B cell (primary cell): ENCODE data around the gene CTIF. TPM values are rescaled to one million over a fixed set of nuclear protein-coding genes. Genes with fewer than 3 reads are reported as not detected.

Experiments
- ATAC-seq: fragments of 200-7000 bp; cut with Tn5 transposase; one replicate; pipeline ENCODE4 v1.10.0; 2021; ENCODE audit warnings: low read depth, mild to moderate bottlenecking, moderate number of reproducible peaks, moderate library complexity
- CTCF ChIA-PET: fragments of 350-600 bp; sonication (Branson Sonifier 250); formaldehyde crosslinking; loops from one replicate; lab custom pipeline; 2021; ENCODE audit warnings: antibody characterized with exemption, inconsistent platforms; lab: Charles Lee
- POLR2A ChIA-PET: fragments of 350-600 bp; sonication (Branson Sonifier 250); formaldehyde crosslinking; loops from one replicate; lab custom pipeline; 2021; ENCODE audit warnings: antibody characterized with exemption; lab: Charles Lee
- DNase-seq: peaks from one replicate; pipeline ENCODE4 v3.0.0; 2013
- H2AFZ ChIP-seq: 2 replicates; pipeline ENCODE4 v1.6.1; 2012; ENCODE audit warnings: mild to moderate bottlenecking, low read depth, low read length; ENCODE audit not compliant: insufficient read depth, poor library complexity, severe bottlenecking
- H3K27ac ChIP-seq, 2 donors: 1 replicate in 1 of 2; 2 replicates in 1 of 2; pipeline ENCODE4 v1.5.1; 2012 to 2013; ENCODE audit warnings: low read length in 2 of 2, mild to moderate bottlenecking in 2 of 2, moderate library complexity in 1 of 2
- H3K27me3 ChIP-seq, 4 experiments: fragments of 200-600 bp in 1 of 4; sonication (generic) in 1 of 4; replicated peaks in 1 of 4; 1 replicate in 2 of 4; 2 replicates in 2 of 4; pipeline versions ENCODE4 v1.6.1 to v1.7.0; 2013 to 2016; ENCODE audit warnings: low read length in 3 of 4, mild to moderate bottlenecking in 2 of 4, mixed read lengths in 1 of 4, moderate library complexity in 1 of 4; ENCODE audit not compliant: insufficient read depth in 4 of 4, control insufficient read depth in 3 of 4; ENCODE audit errors: control extremely low read depth in 1 of 4
- H3K36me3 ChIP-seq, 2 experiments: replicated peaks in 1 of 2; 1 replicate in 1 of 2; 2 replicates in 1 of 2; pipeline versions ENCODE4 v1.6.1 to v1.7.1; 2013; ENCODE audit warnings: low read length in 1 of 2; ENCODE audit not compliant: insufficient read depth in 2 of 2, control insufficient read depth in 1 of 2; ENCODE audit errors: control extremely low read depth in 1 of 2, extremely low read depth in 1 of 2
- H3K4me1 ChIP-seq, 2 donors: fragments of 200-600 bp in 1 of 2; sonication (generic) in 1 of 2; 1 replicate in 1 of 2; 2 replicates in 1 of 2; pipeline versions ENCODE4 v1.5.1 to v1.6.1; 2013 to 2017; ENCODE audit warnings: low read length in 2 of 2; ENCODE audit not compliant: control insufficient read depth in 2 of 2, insufficient read depth in 2 of 2
- H3K4me2 ChIP-seq: replicated peaks from 2 replicates; pipeline ENCODE3; 2012; ENCODE audit warnings: mild to moderate bottlenecking, low read depth, low read length; ENCODE audit not compliant: poor library complexity, severe bottlenecking
- H3K4me3 ChIP-seq, 5 experiments: fragments of 200-600 bp in 1 of 5; sonication (generic) in 1 of 5; 1 replicate in 3 of 5; 2 replicates in 2 of 5; pipeline versions ENCODE4 v1.5.1 to v1.7.0; 2011 to 2016; ENCODE audit warnings: low read length in 4 of 5, mild to moderate bottlenecking in 4 of 5, low read depth in 2 of 5, control low read depth in 1 of 5, moderate library complexity in 1 of 5; ENCODE audit not compliant: insufficient read depth in 1 of 5; ENCODE audit errors: control extremely low read depth in 1 of 5, extremely low read depth in 1 of 5
- H3K79me2 ChIP-seq: fragments of 200-600 bp; sonication (generic); one replicate; pipeline ENCODE4 v1.6.0; 2016; ENCODE audit warnings: low read length; ENCODE audit not compliant: control insufficient read depth, insufficient read depth
- H3K9ac ChIP-seq: fragments of 200-600 bp; sonication (generic); 2 replicates; pipeline ENCODE4 v1.6.1; 2017; ENCODE audit warnings: mild to moderate bottlenecking, low read length, moderate library complexity
- H3K9me3 ChIP-seq, 3 donors: one replicate each; pipeline versions ENCODE4 v1.6.1 to v1.7.1; 2013; ENCODE audit warnings: low read length in 2 of 3; ENCODE audit not compliant: control insufficient read depth in 2 of 3, insufficient read depth in 1 of 3; ENCODE audit errors: control extremely low read depth in 1 of 3
- H4K20me1 ChIP-seq: 2 replicates; pipeline ENCODE4 v1.6.0; 2012; ENCODE audit warnings: mild to moderate bottlenecking, low read length; ENCODE audit not compliant: insufficient read depth, control insufficient read depth, poor library complexity, severe bottlenecking
- H3K27ac Mint-ChIP-seq: one replicate; pipeline ENCODE4 v1.8.0; 2021; ENCODE audit warnings: mixed read lengths
- H3K27me3 Mint-ChIP-seq: one replicate; pipeline ENCODE4 v1.8.0; 2021; ENCODE audit warnings: mixed read lengths
- H3K4me1 Mint-ChIP-seq: one replicate; pipeline ENCODE4 v1.8.0; 2021; ENCODE audit warnings: mixed read lengths
- H3K4me3 Mint-ChIP-seq: one replicate; pipeline ENCODE4 v1.8.0; 2021; ENCODE audit warnings: mixed read lengths
- H3K9me3 Mint-ChIP-seq: one replicate; pipeline ENCODE4 v1.8.0; 2022; ENCODE audit warnings: mixed read lengths; ENCODE audit not compliant: insufficient read depth
- EZH2 ChIP-seq: IDR thresholded peaks from 2 replicates; pipeline ENCODE4 v1.6.1; 2012; ENCODE audit warnings: borderline replicate concordance, low read depth, mild to moderate bottlenecking, moderate library complexity, low read length; ENCODE audit not compliant: insufficient read depth, poor library complexity, severe bottlenecking
- WGBS: methylation state at CpG from one replicate; pipeline ENCODE4 v1.1.5; 2013; ENCODE audit warnings: missing lambda C conversion rate; ENCODE audit not compliant: insufficient coverage; 5-methylcytosine and 5-hydroxymethylcytosine counted together
- intact Hi-C: fragments of 100-400 bp; cut with micrococcal nuclease; formaldehyde crosslinking; loops from one replicate; pipeline ENCODE4 v1.10.0; 2022
- polyA plus RNA-seq: library from polyadenylated mRNA; depleted of rRNA; stranded (reverse); fragments of >200 nt; gene quantifications from 2 replicates; pipeline ENCODE4 v1.2.3, GENCODE V29; 2012
- total RNA-seq, 2 donors: library from RNA; stranded (reverse); fragments of 120-200 nt in 1 of 2; gene quantifications; 1 replicate in 1 of 2; 2 replicates in 1 of 2; pipeline versions ENCODE4 v1.2.3 to v1.2.4, GENCODE V29; 2013 to 2022
- TF ChIP-seq, protein P1 (sequence below): fragments of 200-600 bp; IDR thresholded peaks from one replicate; pipeline ENCODE4 v1.8.0; 2022; ENCODE audit warnings: antibody characterized with exemption, mild to moderate bottlenecking

The CTIF gene
- total and polyA plus RNA-seq, 2 donors (not counting 1 experiment from before 2014, with no cell fraction given) = 3.6 to 16.2 TPM

DNA sequence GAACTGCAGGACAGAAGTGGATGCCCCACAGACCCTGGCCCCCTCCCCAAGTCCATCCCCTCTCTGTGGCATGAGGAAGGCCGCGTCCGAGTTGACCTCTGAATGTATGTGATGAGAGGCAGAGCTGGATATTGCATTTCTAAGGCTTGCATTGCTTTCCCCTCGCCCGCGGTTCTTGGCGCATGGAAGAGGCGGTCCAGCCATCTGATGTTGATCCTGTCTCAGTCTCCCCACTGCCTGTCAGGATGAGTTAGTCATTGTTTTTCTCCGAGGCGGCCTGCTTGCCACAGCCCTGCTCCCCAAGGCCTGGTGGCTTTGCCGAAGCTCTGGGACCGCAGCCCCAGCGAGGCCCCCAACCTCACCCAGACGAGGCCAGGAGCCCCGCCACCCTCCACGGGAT is 323.3 kb downstream of the CTIF start:
- no peak overlapping the region for H3K4me3 ChIP-seq
- CTCF ChIA-PET = no interaction called here
- no peaks in the 10 kb centered on the region for H3K4me1 Mint-ChIP-seq
- H3K9me3 Mint-ChIP-seq = no peaks in the 10 kb centered on the region
- WGBS = over 99% methylated on average over 11 of the region's 16 CpGs
- no peak overlapping the region for H2AFZ ChIP-seq
- H3K27ac ChIP-seq = no peak overlapping the region
- no peaks in the 10 kb centered on the region for H3K79me2 ChIP-seq
- H3K27me3 ChIP-seq = no peaks in the 10 kb centered on the region
- no peak overlapping the region for H3K27ac Mint-ChIP-seq
- DNase-seq (no peak), ATAC-seq (no peak)
- no peaks in the 10 kb centered on the region for H4K20me1 ChIP-seq
- no peaks in the 10 kb centered on the region for H3K27me3 Mint-ChIP-seq
- H3K4me3 Mint-ChIP-seq = no peak overlapping the region
- H3K9me3 ChIP-seq = peaks cover 0 to 15% (median 7%) of the 10 kb centered on the region in 3 donors
- H3K4me1 ChIP-seq = no peaks in the 10 kb centered on the region
- no peaks in the 10 kb centered on the region for H3K36me3 ChIP-seq
- intact Hi-C loops = no loop called here
- no peak overlapping the region for H3K4me2 ChIP-seq
- POLR2A ChIA-PET = no interaction called here
- TF ChIP-seq EZH2 = no peak
- TF ChIP-seq, protein P1, sequence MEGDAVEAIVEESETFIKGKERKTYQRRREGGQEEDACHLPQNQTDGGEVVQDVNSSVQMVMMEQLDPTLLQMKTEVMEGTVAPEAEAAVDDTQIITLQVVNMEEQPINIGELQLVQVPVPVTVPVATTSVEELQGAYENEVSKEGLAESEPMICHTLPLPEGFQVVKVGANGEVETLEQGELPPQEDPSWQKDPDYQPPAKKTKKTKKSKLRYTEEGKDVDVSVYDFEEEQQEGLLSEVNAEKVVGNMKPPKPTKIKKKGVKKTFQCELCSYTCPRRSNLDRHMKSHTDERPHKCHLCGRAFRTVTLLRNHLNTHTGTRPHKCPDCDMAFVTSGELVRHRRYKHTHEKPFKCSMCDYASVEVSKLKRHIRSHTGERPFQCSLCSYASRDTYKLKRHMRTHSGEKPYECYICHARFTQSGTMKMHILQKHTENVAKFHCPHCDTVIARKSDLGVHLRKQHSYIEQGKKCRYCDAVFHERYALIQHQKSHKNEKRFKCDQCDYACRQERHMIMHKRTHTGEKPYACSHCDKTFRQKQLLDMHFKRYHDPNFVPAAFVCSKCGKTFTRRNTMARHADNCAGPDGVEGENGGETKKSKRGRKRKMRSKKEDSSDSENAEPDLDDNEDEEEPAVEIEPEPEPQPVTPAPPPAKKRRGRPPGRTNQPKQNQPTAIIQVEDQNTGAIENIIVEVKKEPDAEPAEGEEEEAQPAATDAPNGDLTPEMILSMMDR = no peak
- no peak overlapping the region for H3K9ac ChIP-seq

DNA sequence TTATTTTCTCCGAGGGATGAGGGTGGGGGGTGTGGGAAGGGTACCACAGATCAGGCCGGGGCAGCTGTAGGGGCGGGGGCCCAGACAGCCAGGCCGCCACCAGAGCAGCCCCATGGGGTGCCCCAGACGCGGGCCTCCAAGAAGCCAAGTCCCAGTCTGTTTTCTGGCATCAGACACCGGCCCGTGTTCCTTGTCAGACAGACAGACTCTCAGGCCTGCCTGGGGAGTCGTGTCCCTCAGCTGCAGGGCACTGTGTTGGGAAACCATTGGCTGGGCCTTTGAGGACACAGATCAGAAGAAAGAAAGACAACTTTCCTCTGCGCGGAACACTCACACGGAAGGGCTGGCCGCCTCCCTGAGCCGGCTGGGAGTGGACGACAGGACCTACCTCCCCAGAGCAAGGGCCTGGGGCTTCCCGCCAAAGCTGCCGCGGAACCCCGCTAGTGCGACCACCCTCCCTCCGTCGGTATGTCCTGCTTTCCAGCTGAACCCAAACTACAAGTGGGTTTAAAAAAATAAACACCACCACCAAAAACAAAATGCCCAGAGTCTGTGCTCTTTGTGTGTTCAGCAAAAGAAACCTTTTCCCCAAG is 323.9 kb downstream of the CTIF start:
- peaks cover 0 to under 1% of the 10 kb centered on the region in 2 donors for H3K4me1 ChIP-seq
- Mint-ChIP-seq H3K4me1 (no peaks in the 10 kb centered on the region), H3K4me3 (no peak overlapping the region), H3K27ac (no peak overlapping the region), H3K27me3 (no peaks in the 10 kb centered on the region), H3K9me3 (no peaks in the 10 kb centered on the region)
- POLR2A ChIA-PET = no interaction called here
- H3K4me2 ChIP-seq = no peak overlapping the region
- no peak overlapping the region for H2AFZ ChIP-seq
- peaks cover 0 to 15% (median 7%) of the 10 kb centered on the region in 3 donors for H3K9me3 ChIP-seq
- 97% methylated on average over 19 of the region's 22 CpGs for WGBS
- no peak for TF ChIP-seq EZH2
- TF ChIP-seq, protein P1 = no peak
- no peak overlapping the region for H3K4me3 ChIP-seq
- intact Hi-C loops = no loop called here
- H3K27me3 ChIP-seq = no peaks in the 10 kb centered on the region
- no peak for DNase-seq
- no peak for ATAC-seq
- no peak overlapping the region for H3K27ac ChIP-seq
- no peak overlapping the region for H3K9ac ChIP-seq
- no peaks in the 10 kb centered on the region for H3K36me3 ChIP-seq
- H3K79me2 ChIP-seq = no peaks in the 10 kb centered on the region
- no peaks in the 10 kb centered on the region for H4K20me1 ChIP-seq
- CTCF ChIA-PET = no interaction called here
